Neural crest cell (in vitro differentiated cells): Measurements from ENCODE around the gene DDX43. TPM values are rescaled to one million over a fixed set of nuclear protein-coding genes. Genes with fewer than 3 reads are reported as not detected.

Experiments used
- DNase-seq: peaks from one replicate; pipeline ENCODE4 v3.0.0; 2021; ENCODE audit warnings: low read depth, mixed read lengths, low spot score
- H3K27ac Mint-ChIP-seq: one replicate; pipeline ENCODE4 v1.8.0; 2021; ENCODE audit warnings: mild to moderate bottlenecking, mixed read lengths; ENCODE audit not compliant: unreplicated experiment
- H3K27me3 Mint-ChIP-seq: 2 replicates; pipeline ENCODE4 v1.8.0; 2021; ENCODE audit warnings: low read depth, mild to moderate bottlenecking, mixed read lengths
- H3K36me3 Mint-ChIP-seq: 2 replicates; pipeline ENCODE4 v1.8.0; 2021; ENCODE audit warnings: low read depth, mild to moderate bottlenecking, mixed read lengths
- H3K4me1 Mint-ChIP-seq: 2 replicates; pipeline ENCODE4 v1.8.0; 2021; ENCODE audit warnings: mixed read lengths
- H3K4me3 Mint-ChIP-seq: one replicate; pipeline ENCODE4 v1.8.0; 2021; ENCODE audit warnings: mild to moderate bottlenecking, mixed read lengths
- H3K9me3 Mint-ChIP-seq: 2 replicates; pipeline ENCODE4 v1.8.0; 2021; ENCODE audit warnings: mixed read lengths
- CTCF ChIP-seq: fragments of 200-600 bp; sonication (generic); conservative IDR thresholded peaks from 2 replicates; pipeline ENCODE4 v1.5.0; 2021; ENCODE audit warnings: antibody characterized with exemption, mild to moderate bottlenecking
- total RNA-seq: library from RNA; stranded (reverse); gene quantifications from 2 replicates; pipeline ENCODE4 v1.2.1, GENCODE V29; 2021

DDX43 gene
- total RNA-seq, 1 donor from 2014 or later = not detected

GRCh38 chr6:73362869-73363536 lies 31.6 kb upstream of the DDX43 start:
- no peak overlapping the region for H3K27ac Mint-ChIP-seq
- H3K4me3 Mint-ChIP-seq = no peak overlapping the region
- no peak for TF ChIP-seq CTCF
- no peaks in the 10 kb centered on the region for H3K36me3 Mint-ChIP-seq
- no peaks in the 10 kb centered on the region for H3K4me1 Mint-ChIP-seq
- H3K27me3 Mint-ChIP-seq = no peaks in the 10 kb centered on the region
- DNase-seq = no peak
- H3K9me3 Mint-ChIP-seq = no peaks in the 10 kb centered on the region

- TF ChIP-seq CTCF = no peak
- no peaks in the 10 kb centered on the region for H3K4me1 Mint-ChIP-seq
- no peak overlapping the region for H3K4me3 Mint-ChIP-seq
- no peak overlapping the region for H3K27ac Mint-ChIP-seq
- H3K27me3 Mint-ChIP-seq = no peaks in the 10 kb centered on the region
- DNase-seq = no peak
- no peaks in the 10 kb centered on the region for H3K9me3 Mint-ChIP-seq
- H3K36me3 Mint-ChIP-seq = no peaks in the 10 kb centered on the region
Observed at GRCh38 chr6:73363537-73363875, 31.1 kb upstream of the DDX43 start.

GRCh38 chr6:73364121-73364520 lies 30.5 kb upstream of the DDX43 start:
- H3K4me1 Mint-ChIP-seq = no peaks in the 10 kb centered on the region

GRCh38 chr6:73364549-73364948 lies 30.1 kb upstream of the DDX43 start:
- H3K9me3 Mint-ChIP-seq = no peaks in the 10 kb centered on the region

More at GRCh38 chr6:73364121-73364520, 30.5 kb upstream of the DDX43 start:
- H3K4me3 Mint-ChIP-seq = no peak overlapping the region
- DNase-seq = no peak
- no peaks in the 10 kb centered on the region for H3K27me3 Mint-ChIP-seq
- H3K9me3 Mint-ChIP-seq = no peaks in the 10 kb centered on the region
- no peak for TF ChIP-seq CTCF
- no peak overlapping the region for H3K27ac Mint-ChIP-seq
- H3K36me3 Mint-ChIP-seq = no peaks in the 10 kb centered on the region

GRCh38 chr6:73367761-73368355 lies 26.8 kb upstream of the DDX43 start:
- Mint-ChIP-seq H3K9me3 (no peaks in the 10 kb centered on the region), H3K36me3 (no peaks in the 10 kb centered on the region), H3K27ac (no peak overlapping the region), H3K27me3 (no peaks in the 10 kb centered on the region), H3K4me3 (no peak overlapping the region), H3K4me1 (no peaks in the 10 kb centered on the region)
- DNase-seq = no peak
- TF ChIP-seq CTCF = no peak

More at GRCh38 chr6:73364549-73364948, 30.1 kb upstream of the DDX43 start:
- no peak for DNase-seq
- Mint-ChIP-seq H3K4me1 (no peaks in the 10 kb centered on the region), H3K27ac (no peak overlapping the region), H3K4me3 (no peak overlapping the region), H3K36me3 (no peaks in the 10 kb centered on the region), H3K27me3 (no peaks in the 10 kb centered on the region)
- TF ChIP-seq CTCF = no peak
